Cardiac fibroblast (primary cell): Measurements from ENCODE around the gene SAT2.
"Not testable (repeated sequence)": the region's sequence is repeated elsewhere in the genome, so short reads cannot be mapped to it uniquely, and the experiment has no call there.

Source experiments
- DNase-seq, 2 donors: peaks; one replicate each; pipeline versions ENCODE4 v3.0.0 to v3.0.0-alpha.2; 2010; ENCODE audit warnings: low read depth in 2 of 2
- H3K4me3 ChIP-seq, 2 donors: replicated peaks in 1 of 2; 1 replicate in 1 of 2; 2 replicates in 1 of 2; pipeline ENCODE4 v1.5.1; 2011; ENCODE audit warnings: low read depth in 2 of 2, low read length in 2 of 2, mild to moderate bottlenecking in 2 of 2, moderate library complexity in 1 of 2
- TF ChIP-seq, protein P1 (sequence below): IDR thresholded peaks from one replicate; pipeline ENCODE4 v1.5.1; 2011; ENCODE audit warnings: low read depth, mild to moderate bottlenecking, low read length, inconsistent platforms

SAT2 gene

DNA sequence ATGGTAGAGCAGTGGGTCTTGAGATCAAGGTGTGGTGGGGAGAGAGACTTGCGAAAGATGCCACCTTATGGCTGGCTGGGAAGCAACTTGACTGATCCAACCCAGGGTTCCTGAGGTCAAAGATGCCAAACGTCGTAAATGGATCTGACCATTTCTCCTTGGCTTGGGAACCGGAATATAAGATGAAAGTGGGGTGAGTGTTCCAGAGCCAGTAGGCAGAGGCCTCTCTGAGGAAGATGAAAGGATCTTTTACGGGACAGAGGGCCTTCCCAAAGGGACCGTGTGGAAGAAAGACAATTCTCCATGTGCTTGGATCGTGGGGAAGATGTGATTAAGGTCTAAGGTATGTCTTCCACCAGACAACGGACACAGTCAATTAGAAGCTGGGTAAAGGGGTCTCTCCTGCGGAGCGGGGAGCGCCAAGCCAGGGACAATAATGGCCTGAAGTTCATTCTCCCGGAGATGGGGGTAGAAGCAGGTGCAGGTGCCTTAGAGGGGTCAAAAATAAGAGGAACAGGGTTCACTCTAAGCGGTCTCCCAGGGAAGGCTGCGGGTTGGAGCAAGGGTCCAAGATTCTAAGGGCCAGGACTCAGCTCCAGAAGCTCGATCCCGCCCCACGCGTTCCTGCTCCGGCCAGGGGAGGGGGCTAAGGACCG, 13.7 kb downstream of the SAT2 start:
- TF ChIP-seq, protein P1, sequence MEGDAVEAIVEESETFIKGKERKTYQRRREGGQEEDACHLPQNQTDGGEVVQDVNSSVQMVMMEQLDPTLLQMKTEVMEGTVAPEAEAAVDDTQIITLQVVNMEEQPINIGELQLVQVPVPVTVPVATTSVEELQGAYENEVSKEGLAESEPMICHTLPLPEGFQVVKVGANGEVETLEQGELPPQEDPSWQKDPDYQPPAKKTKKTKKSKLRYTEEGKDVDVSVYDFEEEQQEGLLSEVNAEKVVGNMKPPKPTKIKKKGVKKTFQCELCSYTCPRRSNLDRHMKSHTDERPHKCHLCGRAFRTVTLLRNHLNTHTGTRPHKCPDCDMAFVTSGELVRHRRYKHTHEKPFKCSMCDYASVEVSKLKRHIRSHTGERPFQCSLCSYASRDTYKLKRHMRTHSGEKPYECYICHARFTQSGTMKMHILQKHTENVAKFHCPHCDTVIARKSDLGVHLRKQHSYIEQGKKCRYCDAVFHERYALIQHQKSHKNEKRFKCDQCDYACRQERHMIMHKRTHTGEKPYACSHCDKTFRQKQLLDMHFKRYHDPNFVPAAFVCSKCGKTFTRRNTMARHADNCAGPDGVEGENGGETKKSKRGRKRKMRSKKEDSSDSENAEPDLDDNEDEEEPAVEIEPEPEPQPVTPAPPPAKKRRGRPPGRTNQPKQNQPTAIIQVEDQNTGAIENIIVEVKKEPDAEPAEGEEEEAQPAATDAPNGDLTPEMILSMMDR = no peak
- peak overlapping the region; percentile 83 to 86 for H3K4me3 ChIP-seq
- peak in 1 of 2 donors; percentile 51 for DNase-seq

DNA sequence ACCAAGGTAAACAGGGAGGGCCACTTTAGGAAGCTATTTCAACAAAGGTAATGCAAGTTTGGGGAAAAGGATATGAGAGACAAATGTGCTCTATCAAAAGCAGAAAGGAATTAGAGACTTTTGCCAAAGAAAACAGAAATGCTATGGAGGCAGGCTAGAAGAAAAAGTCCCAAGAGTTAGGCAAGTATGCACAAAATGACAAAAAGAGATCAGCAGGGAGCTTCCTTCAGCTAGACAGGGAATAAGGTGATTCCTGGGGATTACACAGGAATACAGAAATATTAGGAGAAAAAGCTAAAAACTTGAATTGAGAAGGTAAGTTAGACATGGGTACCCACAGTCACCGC, 15.4 kb downstream of the SAT2 start:
- TF ChIP-seq, protein P1 = no peak
- peak in 1 of 2 donors; percentile 48 for DNase-seq
- no peak overlapping the region for H3K4me3 ChIP-seq

DNA sequence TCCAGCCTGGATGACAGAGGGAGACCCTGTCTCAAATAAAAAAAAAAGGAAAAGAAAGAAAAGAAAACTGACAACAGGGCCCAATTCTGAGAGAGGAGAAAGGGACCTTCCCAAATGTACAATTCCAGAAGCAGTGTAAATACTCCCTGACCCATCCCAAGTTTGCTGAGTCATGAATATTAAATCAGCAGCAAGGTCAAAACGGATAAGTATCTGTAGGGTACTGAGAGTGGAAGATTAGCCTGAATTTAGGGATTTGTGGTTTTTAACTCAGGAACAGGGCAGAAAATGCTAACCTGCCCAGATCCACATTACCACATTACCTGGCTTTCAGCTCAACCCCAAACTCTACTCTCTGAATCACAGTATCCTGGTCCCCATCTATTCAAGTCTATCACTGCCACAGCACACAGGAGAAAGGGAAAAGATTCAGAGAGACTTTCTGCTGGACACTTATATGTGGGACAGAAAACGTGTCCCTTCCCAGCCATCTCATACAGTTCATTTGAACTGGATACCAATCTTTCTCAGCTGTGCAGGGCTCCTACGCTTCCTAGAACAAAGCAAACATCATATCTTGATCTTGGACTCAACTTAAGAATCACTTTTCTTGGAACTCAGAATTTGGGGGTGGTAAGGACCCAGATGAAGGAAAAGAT, 15.9 kb downstream of the SAT2 start:
- DNase-seq = no peak
- TF ChIP-seq, protein P1 = no peak
- no peak overlapping the region for H3K4me3 ChIP-seq

DNA sequence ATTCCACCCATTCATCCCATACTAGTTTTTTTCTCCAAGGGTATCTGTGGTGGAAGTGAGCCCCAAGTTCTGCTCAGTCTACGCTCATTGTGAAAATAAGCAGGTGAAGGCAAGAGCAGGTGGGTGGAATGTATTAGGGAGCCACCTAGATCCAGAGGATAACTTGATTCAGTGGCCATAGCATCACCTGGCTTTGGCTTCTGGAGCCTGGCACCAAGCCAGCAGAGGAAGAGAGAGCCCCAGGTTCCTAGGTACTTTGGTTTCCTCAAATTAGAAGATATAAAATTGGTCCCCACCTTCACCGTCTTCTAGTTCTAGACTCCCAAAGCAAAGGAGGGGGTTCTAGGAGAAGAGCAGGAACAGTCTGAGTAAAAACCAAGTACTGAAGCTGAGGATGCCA, 17.0 kb downstream of the SAT2 start:
- TF ChIP-seq, protein P1 = no peak
- no peak overlapping the region for H3K4me3 ChIP-seq
- no peak for DNase-seq

DNA sequence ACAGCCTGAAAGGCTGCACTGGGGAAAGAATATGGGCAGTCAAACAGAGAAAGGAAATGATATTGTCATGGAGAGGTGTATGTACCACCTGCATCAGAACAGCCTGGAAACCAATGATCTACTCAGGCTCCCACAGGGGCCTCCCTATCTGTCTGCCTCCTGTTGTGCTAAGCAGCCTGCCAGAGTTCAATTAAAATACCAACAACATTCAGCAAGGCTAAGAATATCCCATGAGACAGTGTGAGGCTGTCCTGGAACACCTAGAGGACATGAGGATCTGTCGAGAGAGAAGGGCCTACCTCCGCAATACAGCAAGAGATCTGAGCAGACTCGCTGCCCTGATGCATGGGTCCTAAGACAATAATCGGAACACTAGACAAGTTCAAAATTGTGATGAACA, 21.3 kb downstream of the SAT2 start:
- H3K4me3 ChIP-seq = no peak overlapping the region
- TF ChIP-seq, protein P1 = no peak
- no peak for DNase-seq

DNA sequence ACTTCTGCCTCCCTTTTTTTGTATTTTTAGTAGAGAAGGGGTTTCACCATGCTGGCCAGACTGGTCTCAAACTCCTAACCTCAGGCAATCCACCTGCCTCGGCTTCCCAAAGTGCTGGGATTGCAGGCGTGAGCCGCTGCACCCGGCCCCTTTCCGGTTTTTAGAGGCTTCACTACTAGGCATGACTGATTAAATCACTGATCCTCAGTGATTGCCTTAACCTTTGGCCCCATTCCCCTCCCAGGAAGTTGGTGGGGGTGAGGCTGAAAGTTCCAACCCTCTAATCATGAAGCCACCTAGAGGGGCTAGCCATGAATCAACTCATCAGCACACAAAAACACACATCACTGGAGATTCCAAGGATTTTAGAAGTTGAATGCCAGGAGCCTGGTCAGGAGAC, 30.1 kb downstream of the SAT2 start:
- DNase-seq = not testable (repeated sequence)

DNA sequence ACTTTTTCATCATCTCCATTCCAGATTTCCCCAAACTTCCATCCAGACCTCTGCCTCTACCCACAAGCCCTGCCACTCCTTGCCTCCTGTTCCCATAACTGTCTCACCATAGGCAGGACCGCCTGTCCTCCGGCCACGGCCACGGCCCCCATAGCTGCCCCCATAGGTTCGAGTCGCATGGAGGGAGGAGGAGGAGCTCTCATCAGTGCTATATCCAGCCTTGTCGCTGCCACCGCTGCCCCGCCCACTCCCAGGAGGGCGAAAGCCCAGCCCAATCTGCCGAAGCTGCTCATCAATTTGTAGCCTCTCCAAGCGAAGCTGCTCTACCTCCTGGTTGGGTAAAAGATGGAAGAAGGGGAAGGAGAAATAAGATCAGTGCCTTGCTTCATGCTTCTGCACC, 34.3 kb downstream of the SAT2 start:
- DNase-seq = no peak
- H3K4me3 ChIP-seq = no peak overlapping the region
- TF ChIP-seq, protein P1 = no peak

More for the DNA sequence above, 30.1 kb downstream of the SAT2 start:
- not testable (repeated sequence) for H3K4me3 ChIP-seq
